Uterus (tissue), 4 donors: ENCODE results near the gene MTURN. TPM values are rescaled to one million over a fixed set of nuclear protein-coding genes. Genes with fewer than 3 reads are reported as not detected.
A peak's percentile ranks its signal among the peaks of the same experiment; 100 is the strongest.

Experiments
- DNase-seq, 2 donors: peaks; one replicate each; pipeline ENCODE4 v3.0.0-alpha.2; 2019 to 2020
- H3K27ac ChIP-seq, 2 donors: fragments of 200-600 bp; sonication (generic); 1 replicate in 1 of 2; 2 replicates in 1 of 2; pipeline ENCODE4 v1.5.1; 2016 to 2018
- H3K27me3 ChIP-seq, 2 donors: fragments of 200-600 bp; sonication (generic); one replicate each; pipeline ENCODE4 v1.5.1; 2018 to 2019; ENCODE audit warnings: control low read depth in 1 of 2
- H3K36me3 ChIP-seq, 2 donors: fragments of 200-600 bp; sonication (generic); one replicate each; pipeline ENCODE4 v1.5.1; 2019; ENCODE audit warnings: control low read depth in 1 of 2
- H3K4me1 ChIP-seq, 2 donors: fragments of 200-600 bp; sonication (generic); one replicate each; pipeline ENCODE4 v1.5.1; 2018 to 2019; ENCODE audit warnings: control low read depth in 1 of 2
- H3K4me3 ChIP-seq, 2 donors: fragments of 200-600 bp; sonication (generic); 1 replicate in 1 of 2; 2 replicates in 1 of 2; pipeline ENCODE4 v1.5.1; 2018 to 2019; ENCODE audit warnings: mild to moderate bottlenecking in 1 of 2
- H3K9me3 ChIP-seq, 2 donors: fragments of 200-600 bp; sonication (generic); one replicate each; pipeline ENCODE4 v1.5.1; 2019; ENCODE audit warnings: control low read depth in 1 of 2
- CTCF ChIP-seq, 4 experiments: fragments of 200-600 bp in 2 of 4; fragments of 450-650 bp in 2 of 4; sonication (generic) in 2 of 4; IDR thresholded peaks; one replicate each; pipeline ENCODE4 v1.5.1; 2016 to 2019; ENCODE audit warnings: antibody characterized with exemption in 4 of 4, mild to moderate bottlenecking in 2 of 4, moderate library complexity in 1 of 4
- POLR2A ChIP-seq, 2 donors: fragments of 450-650 bp; IDR thresholded peaks; one replicate each; pipeline ENCODE4 v1.6.1; 2016; ENCODE audit warnings: antibody characterized with exemption in 2 of 2, mild to moderate bottlenecking in 1 of 2, moderate library complexity in 1 of 2
- intact Hi-C: fragments of 100-400 bp; cut with DNase I; formaldehyde crosslinking; loops from one replicate; pipeline ENCODE4 v1.15.1; 2023; ENCODE audit warnings: low total_unique reads
- total RNA-seq, 4 donors: library from RNA; depleted of rRNA in 3 of 4; stranded (reverse); fragments of >200 nt in 3 of 4; gene quantifications; one replicate each; pipeline versions ENCODE4 v1.1.0 to v1.2.4, GENCODE V29; 2014 to 2023
- donor health status: DM: yes; HTN: yes; CAD: no.

Gene MTURN
- total RNA-seq, 4 donors from 2014 or later = 45.1 to 75.9 (median 53.1) TPM

DNA sequence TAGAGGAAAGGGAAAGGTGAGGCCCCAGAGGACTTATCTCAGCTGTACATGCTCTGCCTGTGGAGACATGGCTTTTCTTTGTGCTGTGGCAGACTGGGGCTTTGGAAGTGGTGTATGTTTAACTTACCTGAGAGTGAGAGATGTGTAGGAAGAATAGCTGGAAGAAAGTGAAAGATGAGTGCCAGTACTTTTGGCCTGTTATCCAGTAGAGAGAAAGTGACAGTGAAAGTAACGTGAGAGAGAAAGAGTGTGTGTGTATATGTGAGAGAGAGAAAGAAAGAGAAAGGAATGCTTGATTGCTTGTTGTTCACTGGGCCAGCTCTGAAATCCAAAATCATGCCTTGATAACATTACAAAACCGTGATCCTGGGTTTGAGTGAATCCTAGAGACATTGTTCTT is 25.5 kb downstream of the MTURN start:
- Histone ChIP-seq H3K36me3 (no peaks in the 10 kb centered on the region), H3K27ac (no peak overlapping the region), H3K9me3 (no peaks in the 10 kb centered on the region), H3K27me3 (no peaks in the 10 kb centered on the region), H3K4me3 (no peak overlapping the region), H3K4me1 (no peaks in the 10 kb centered on the region)
- DNase-seq = no peak
- intact Hi-C loops = no loop called here
- TF ChIP-seq CTCF (IDR thresholded peaks at IDR 0.05) (no peak), POLR2A (IDR thresholded peaks at IDR 0.05) (no peak)

DNA sequence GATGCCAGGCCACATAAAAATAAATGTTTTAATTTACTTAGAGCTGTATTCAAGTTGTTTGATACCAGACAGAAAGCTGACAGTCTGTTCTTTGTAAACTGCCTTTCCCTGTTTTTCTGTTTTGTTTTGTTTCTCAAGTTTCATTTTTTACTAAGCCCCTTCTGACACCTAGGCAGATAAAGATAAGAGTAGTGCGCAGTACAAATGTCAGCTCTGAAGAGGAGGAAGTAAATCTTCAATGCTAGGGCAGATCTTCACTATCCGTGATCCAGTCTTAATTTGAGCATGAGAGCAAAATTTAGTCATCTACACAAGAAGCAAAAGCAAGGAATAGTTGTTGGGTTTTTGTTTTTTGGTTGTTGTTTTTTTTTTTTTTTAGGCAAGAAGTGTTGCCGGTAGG is 27.3 kb downstream of the MTURN start:
- H3K27me3 ChIP-seq = no peaks in the 10 kb centered on the region
- no peaks in the 10 kb centered on the region for H3K4me1 ChIP-seq
- H3K36me3 ChIP-seq = no peaks in the 10 kb centered on the region
- no peak for DNase-seq
- H3K27ac ChIP-seq = peak overlapping the region in 1 of 2 donors; percentile 11
- intact Hi-C loops = no loop called here
- TF ChIP-seq POLR2A (IDR thresholded peaks at IDR 0.05) (no peak), CTCF (IDR thresholded peaks at IDR 0.05) (no peak)
- H3K4me3 ChIP-seq = no peak overlapping the region
- no peaks in the 10 kb centered on the region for H3K9me3 ChIP-seq

GRCh38 chr7:30162622-30163124 is 27.9 kb downstream of the MTURN start:
- no peaks in the 10 kb centered on the region for H3K4me1 ChIP-seq
- H3K36me3 ChIP-seq = no peaks in the 10 kb centered on the region
- no peak for DNase-seq
- no peak for TF ChIP-seq CTCF (IDR thresholded peaks at IDR 0.05)
- intact Hi-C loops = no loop called here
- peak overlapping the region in 1 of 2 donors; percentile 11 for H3K27ac ChIP-seq
- no peak overlapping the region for H3K4me3 ChIP-seq
- no peaks in the 10 kb centered on the region for H3K27me3 ChIP-seq
- H3K9me3 ChIP-seq = no peaks in the 10 kb centered on the region

- no peak for TF ChIP-seq POLR2A (IDR thresholded peaks at IDR 0.05)
- TF ChIP-seq CTCF (IDR thresholded peaks at IDR 0.05) = no peak
- Histone ChIP-seq H3K9me3 (no peaks in the 10 kb centered on the region), H3K4me1 (no peaks in the 10 kb centered on the region), H3K27ac (peak overlapping the region in 1 of 2 donors; percentile 65), H3K36me3 (no peaks in the 10 kb centered on the region), H3K4me3 (no peak overlapping the region), H3K27me3 (no peaks in the 10 kb centered on the region)
- DNase-seq = no peak
- intact Hi-C loops = no loop called here
Measured at GRCh38 chr7:30163231-30163894, 28.6 kb downstream of the MTURN start.

GRCh38 chr7:30164567-30164966 is 29.8 kb downstream of the MTURN start:
- intact Hi-C loops = no loop called here
- H3K9me3 ChIP-seq = no peaks in the 10 kb centered on the region
- no peak overlapping the region for H3K27ac ChIP-seq
- TF ChIP-seq POLR2A (IDR thresholded peaks at IDR 0.05) = no peak
- peak; percentile 45 to 60 (median 48) for TF ChIP-seq CTCF (IDR thresholded peaks at IDR 0.05)
- H3K4me1 ChIP-seq = no peaks in the 10 kb centered on the region
- no peaks in the 10 kb centered on the region for H3K27me3 ChIP-seq
- H3K36me3 ChIP-seq = no peaks in the 10 kb centered on the region
- DNase-seq = no peak
- no peak overlapping the region for H3K4me3 ChIP-seq
